Activated CD4-positive, alpha-beta T cell treated with anti-CD3 and anti-CD28 coated beads, Interleukin-2, Interleukin-4, amounts not matched to agents 100 ng/mL and 50 ng/mL, durations not matched to agents 16 hours and 8 hours (primary cell): Measurements from ENCODE around the gene CELSR1.

Experiments used
- DNase-seq: peaks from one replicate; pipeline ENCODE4 v3.0.0-alpha.2; 2020; ENCODE audit warnings: low spot score

CELSR1 gene

GRCh38 chr22:46537225-46537945 lies at the start of gene CELSR1:
Gene CELSR1, minus strand, starts transcription at chr22:46537620. Its CDS starts 450 bp downstream, at chr22:46537170.
- no peak for DNase-seq

GRCh38 chr22:46587061-46587460 lies 49.6 kb upstream of the CELSR1 start:
- peak; percentile 25 for DNase-seq

GRCh38 chr22:46586531-46587011 lies 49.2 kb upstream of the CELSR1 start:
- DNase-seq = no peak

- DNase-seq = no peak
Measured at GRCh38 chr22:46586123-46586519, 48.7 kb upstream of the CELSR1 start.

GRCh38 chr22:46585340-46586122 lies 48.1 kb upstream of the CELSR1 start:
- no peak for DNase-seq

GRCh38 chr22:46584081-46584921 lies 46.9 kb upstream of the CELSR1 start:
- no peak for DNase-seq

- no peak for DNase-seq
Measured at GRCh38 chr22:46583571-46583970, 46.2 kb upstream of the CELSR1 start.

GRCh38 chr22:46582281-46582933 lies 45.0 kb upstream of the CELSR1 start:
- no peak for DNase-seq

- no peak for DNase-seq
Measured at GRCh38 chr22:46581538-46582244, 44.3 kb upstream of the CELSR1 start.

GRCh38 chr22:46580940-46581537 lies 43.6 kb upstream of the CELSR1 start:
- DNase-seq = no peak

GRCh38 chr22:46579751-46580449 lies 42.5 kb upstream of the CELSR1 start:
- no peak for DNase-seq

- no peak for DNase-seq
Measured at GRCh38 chr22:46578824-46579561, 41.6 kb upstream of the CELSR1 start.

GRCh38 chr22:46578251-46578823 lies 40.9 kb upstream of the CELSR1 start:
- DNase-seq = no peak

- no peak for DNase-seq
Measured at GRCh38 chr22:46577368-46578249, 40.2 kb upstream of the CELSR1 start.

- peak; percentile 25 for DNase-seq
Measured at GRCh38 chr22:46576556-46577367, 39.3 kb upstream of the CELSR1 start.

- no peak for DNase-seq
Measured at GRCh38 chr22:46575911-46576555, 38.6 kb upstream of the CELSR1 start.
